ENCODE results near the gene BPNT1.

GRCh38 chr1:220056374-220056773 is 33.2 kb downstream of the BPNT1 start:
- TF ChIP-seq CTCF (IDR thresholded peaks at IDR 0.05) (no peak), POLR2A (IDR thresholded peaks at IDR 0.05) (no peak)

Measured in heart left ventricle (tissue), 13 donors.